ENCODE measurements around the gene RIOK2.

The RIOK2 gene

DNA sequence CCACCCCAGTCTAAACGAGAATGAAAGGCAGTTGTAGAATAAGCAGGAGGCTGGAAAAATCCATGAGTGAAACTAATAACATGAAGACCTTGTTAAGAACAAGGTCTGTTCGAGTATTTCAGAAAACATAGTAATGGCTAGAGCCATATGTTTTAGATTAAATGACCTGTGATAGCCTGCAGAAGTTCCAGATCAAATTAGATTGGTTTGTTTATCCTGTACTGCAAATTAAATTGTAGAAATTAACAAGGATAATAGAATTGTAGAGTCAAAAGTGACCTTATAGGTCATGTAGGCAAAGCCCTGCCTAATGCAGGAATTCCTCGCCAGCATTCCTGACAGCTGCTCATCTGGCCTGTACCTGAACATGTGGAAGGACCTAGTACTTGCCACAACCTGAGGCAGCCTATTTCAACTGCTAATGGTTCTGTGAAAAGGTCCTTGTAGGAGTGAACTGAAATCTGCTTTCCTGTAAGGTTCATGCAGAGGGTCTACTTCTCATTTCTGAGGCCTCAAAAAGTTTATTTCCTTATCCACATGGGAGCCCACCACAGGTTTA lies 57.8 kb downstream of the RIOK2 start:
- no peak for DNase-seq (ENCODE audit: low spot score)

DNA sequence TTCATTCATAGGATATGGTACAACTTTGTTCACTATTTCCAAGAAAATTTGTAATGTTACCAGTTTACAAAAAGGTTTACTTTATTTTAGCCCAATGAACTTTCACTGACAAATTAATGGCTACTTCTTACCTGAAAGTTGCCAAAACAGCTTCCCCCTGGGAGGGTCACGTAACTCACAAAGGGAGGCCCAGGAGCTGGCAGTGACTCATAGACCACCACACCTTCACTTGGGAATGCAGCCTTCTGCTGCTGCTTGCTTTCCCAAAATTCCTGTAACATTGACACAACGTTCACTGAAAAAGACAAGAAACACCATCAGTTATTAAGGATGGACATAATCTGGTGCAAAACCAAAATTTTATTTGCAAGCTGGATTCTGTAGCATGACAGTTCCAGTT lies 58.7 kb downstream of the RIOK2 start:
- no peak for DNase-seq (ENCODE audit: low spot score)

DNA sequence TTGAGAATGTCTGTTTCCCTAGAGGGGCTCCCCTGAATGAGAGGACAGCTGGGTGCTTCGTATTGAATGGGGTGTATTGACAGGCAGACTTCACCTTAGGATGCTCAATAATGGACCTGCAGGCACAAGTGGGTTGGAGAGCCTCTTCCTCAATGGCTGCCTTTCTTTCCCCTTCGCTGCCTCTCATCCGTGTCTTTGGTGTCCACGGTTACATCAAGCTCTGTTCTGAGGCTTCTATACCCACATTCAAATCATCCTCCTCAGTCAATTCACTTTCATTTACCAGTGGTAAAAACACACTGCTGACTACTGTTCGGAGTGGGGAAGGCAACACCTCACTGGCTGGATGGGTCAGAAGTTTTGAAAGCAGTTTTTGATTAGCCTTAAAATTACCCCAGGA lies 61.2 kb downstream of the RIOK2 start:
- DNase-seq (ENCODE audit: low spot score), result no peak

DNA sequence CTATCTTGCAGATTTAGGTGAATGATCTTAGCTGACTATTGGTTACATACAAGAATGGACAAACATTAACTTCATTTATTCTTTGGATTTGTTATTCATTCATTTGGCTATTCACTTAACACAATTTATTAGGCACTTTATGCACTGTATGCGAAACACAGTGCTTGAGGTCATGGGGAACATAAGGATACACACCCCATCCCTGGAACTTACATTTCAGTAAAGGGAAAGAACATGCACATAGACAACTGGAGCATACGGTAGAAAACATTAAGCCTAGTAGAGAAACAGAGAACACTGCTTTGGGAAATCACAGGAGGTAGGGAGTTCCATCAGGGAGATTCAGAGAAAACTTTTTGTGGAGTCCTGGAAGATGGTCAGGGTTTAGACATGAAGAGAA lies 62.9 kb downstream of the RIOK2 start:
- DNase-seq (ENCODE audit: low spot score), result no peak

DNA sequence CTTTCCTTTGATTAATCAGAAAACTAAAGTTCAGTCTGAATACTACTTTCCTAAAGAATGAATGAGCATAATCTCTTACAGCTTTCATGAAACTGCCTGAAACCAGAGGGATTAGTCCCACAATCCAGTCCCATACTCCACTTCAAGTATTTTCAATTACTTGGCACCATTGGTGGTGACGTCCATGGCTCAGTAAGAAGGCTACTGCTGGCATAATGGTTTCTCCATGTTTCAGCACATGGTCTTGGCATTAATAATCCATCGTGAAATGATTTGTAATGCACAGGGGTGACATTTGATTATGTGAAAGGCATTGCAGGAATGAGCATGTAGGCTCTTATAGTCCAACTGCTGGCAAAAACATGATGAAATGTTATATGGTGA lies 64.0 kb downstream of the RIOK2 start:
- DNase-seq (ENCODE audit: low spot score), result no peak

DNA sequence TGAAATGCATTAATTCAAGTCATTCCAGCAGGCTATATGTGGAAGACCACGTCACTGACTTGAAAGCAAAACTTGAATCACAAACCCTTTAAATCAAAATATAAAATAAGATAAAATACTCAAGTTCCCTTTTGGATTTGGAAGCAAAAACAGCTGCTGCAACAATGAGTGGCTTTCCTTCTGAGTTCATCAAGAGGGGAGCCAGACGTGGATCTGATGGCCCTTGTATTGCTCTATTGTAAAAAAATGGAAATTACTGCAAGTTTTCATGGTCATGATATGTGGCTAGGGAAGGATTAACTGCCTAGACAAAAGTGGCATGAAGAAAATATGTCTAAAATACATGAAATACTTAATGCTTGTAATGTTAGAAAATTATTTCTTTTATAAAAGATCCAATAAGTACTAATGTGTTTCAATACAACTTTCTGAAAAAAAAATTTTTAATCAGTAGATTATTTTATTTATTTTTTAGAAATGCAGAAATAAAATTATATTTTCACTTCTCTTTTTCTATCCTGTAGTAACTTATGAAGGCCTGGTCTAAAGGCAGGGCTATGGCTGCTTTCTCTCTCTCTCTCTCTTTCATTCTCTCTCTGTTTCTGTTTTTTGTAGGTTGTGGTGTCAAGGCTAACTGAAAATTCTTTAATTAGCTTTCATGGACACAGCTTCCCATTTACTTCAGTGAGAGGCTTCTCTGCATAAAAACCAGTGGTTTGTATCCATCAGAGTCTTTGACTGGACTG lies 64.6 kb downstream of the RIOK2 start:
- DNase-seq (ENCODE audit: low spot score), result no peak

DNA sequence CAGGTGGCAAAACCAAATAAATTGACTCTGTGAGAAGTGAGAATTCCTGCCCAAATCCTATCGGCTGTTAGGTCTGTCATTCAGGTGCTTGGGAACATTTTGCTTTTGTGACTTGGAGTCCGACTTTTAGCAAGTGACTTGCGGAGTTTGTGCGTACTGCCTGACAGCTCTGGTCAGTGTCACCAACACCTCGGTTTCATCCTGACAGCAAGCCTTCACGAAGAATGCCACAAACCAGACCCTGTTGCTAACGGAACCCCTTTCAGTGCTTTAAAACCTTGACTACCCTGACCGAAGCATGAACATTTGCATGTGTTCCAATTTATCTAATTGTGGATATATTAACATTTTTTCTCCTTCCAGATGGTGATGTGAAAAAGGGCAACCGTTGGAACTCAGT lies 67.1 kb downstream of the RIOK2 start:
- no peak for DNase-seq (ENCODE audit: low spot score)

DNA sequence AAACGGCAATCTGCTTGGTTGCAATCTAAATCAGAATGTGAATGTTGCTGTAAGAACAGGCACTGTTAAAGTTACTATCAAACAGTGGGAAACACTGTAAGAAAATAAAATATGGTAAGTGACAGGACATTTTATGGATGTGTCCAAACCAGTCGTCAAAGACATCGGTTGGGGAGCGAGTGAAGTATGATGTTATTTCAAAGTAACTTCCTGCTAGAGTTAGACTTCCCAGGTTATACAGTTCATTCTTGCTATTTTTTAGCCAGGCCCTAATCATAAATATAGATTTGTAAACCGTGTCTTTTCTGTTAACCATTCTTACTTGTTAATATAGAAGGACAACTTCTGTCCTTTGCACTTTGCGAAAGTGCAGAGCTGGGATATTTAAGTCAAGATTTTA lies 70.8 kb downstream of the RIOK2 start:
- DNase-seq (ENCODE audit: low spot score), result no peak

DNA sequence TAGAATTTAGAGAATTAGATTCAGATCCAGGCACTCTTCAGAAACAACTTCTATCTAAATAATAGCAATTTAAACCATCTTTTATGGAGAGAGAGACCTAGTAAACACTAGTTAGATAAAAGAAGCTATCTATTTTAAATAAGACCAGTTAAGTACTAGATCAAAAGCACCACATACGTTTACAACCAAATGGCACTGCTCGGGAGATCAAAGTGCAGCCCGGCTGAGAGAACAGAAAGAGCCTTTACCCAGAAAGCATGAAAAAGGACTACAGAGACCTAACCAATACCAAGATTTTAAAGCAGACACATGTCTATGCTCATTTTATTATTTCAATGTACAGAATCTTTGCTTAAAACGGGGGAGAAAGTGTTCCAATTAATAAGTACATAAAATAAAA lies 71.4 kb downstream of the RIOK2 start:
- no peak for DNase-seq (ENCODE audit: low spot score)

DNA sequence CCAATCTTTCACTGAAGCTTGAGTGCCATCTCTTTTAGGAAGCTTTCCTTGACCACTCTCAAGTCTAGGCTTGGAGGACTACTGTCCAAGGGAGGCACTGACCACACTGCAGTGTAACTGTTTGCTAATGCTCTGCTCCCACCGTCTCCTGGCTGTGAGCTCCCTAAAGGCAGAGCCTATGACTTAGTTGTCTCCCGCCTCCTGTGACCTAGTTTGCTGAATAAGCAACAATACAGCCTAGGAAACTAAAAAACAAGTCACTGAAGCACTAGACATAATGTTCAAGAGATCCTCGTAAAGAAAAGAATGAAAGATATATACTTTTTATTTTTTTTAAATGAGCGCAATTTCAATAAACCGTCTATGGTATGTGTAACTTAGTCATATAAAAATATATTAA lies 72.0 kb downstream of the RIOK2 start:
- DNase-seq (ENCODE audit: low spot score), result no peak
